ENCODE data around the gene C11orf58.

Gene C11orf58

DNA sequence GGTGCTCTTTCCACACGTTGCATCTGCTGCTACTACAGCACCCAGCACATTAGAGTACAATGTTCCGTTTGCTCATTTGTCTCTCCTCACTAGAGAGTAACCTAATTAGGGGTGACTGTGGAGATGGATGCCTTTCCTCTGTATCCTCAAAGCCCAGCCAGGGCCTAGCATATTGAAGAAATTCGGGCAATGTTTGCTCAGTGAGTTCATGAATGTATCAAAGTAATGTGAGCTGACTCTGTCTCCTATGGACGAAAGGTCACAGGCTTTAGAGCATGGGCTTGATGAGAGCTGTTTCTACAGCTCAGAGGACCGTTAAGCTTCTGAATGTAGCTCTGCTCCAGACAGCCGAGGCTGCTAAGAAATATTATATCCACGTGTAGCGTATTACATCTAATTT, 67.5 kb downstream of the C11orf58 start:
- Histone ChIP-seq H4K20me1 (ENCODE audit: control insufficient read depth, insufficient read depth, low read depth, low read length) (no peaks in the 10 kb centered on the region), H3K36me3 (ENCODE audit: control insufficient read depth, low read length) (no peaks in the 10 kb centered on the region), H3K27me3 (ENCODE audit: control insufficient read depth, low read length) (no peaks in the 10 kb centered on the region; the same call in 1 of the 2 replicates), H3K4me3 (ENCODE audit: low read length) (no peak overlapping the region), H3K4me1 (ENCODE audit: control insufficient read depth, low read length) (no peaks in the 10 kb centered on the region), H3K79me2 (ENCODE audit: control insufficient read depth, low read length) (no peaks in the 10 kb centered on the region), H3K9me2 (replicated peaks; ENCODE audit: control insufficient read depth, low read length) (no peaks in the 10 kb centered on the region), H3F3A (ENCODE audit: control insufficient read depth, insufficient read depth) (no peaks in the 10 kb centered on the region), H3K9me3 (ENCODE audit: control insufficient read depth, insufficient read depth, low read length) (no peaks in the 10 kb centered on the region), H3K4me2 (ENCODE audit: low read length) (no peak overlapping the region), H3K27ac (ENCODE audit: low read depth, low read length) (no peak overlapping the region)
- TF ChIP-seq EZH2phosphoT487 (IDR thresholded peaks at IDR 0.05; ENCODE audit: borderline replicate concordance, low read length) (no peak), CTCF (IDR thresholded peaks at IDR 0.05; ENCODE audit: low read depth, low read length, poor library complexity, severe bottlenecking) (no peak)

GRCh38 chr11:16806791-16807190, 68.3 kb downstream of the C11orf58 start:
- H3F3A ChIP-seq (ENCODE audit: control insufficient read depth, insufficient read depth), result no peaks in the 10 kb centered on the region

GRCh38 chr11:16807306-16807705, 68.9 kb downstream of the C11orf58 start:
- H3K79me2 ChIP-seq (ENCODE audit: control insufficient read depth, low read length), result no peaks in the 10 kb centered on the region
- TF ChIP-seq CTCF (IDR thresholded peaks at IDR 0.05; ENCODE audit: low read depth, low read length, poor library complexity, severe bottlenecking) (no peak), EZH2phosphoT487 (IDR thresholded peaks at IDR 0.05; ENCODE audit: borderline replicate concordance, low read length) (no peak)
- no peaks in the 10 kb centered on the region for H3K4me1 ChIP-seq (ENCODE audit: control insufficient read depth, low read length)
- no peak overlapping the region for H3K27ac ChIP-seq (ENCODE audit: low read depth, low read length)
- no peaks in the 10 kb centered on the region for H3F3A ChIP-seq (ENCODE audit: control insufficient read depth, insufficient read depth)
- no peak overlapping the region for H3K4me3 ChIP-seq (ENCODE audit: low read length)
- H3K4me2 ChIP-seq (ENCODE audit: low read length), result no peak overlapping the region
- H4K20me1 ChIP-seq (ENCODE audit: control insufficient read depth, insufficient read depth, low read depth, low read length), result no peaks in the 10 kb centered on the region
- H3K9me3 ChIP-seq (ENCODE audit: control insufficient read depth, insufficient read depth, low read length), result no peaks in the 10 kb centered on the region
- no peaks in the 10 kb centered on the region for H3K9me2 ChIP-seq (replicated peaks; ENCODE audit: control insufficient read depth, low read length)
- no peaks in the 10 kb centered on the region; the same call in 1 of the 2 replicates for H3K27me3 ChIP-seq (ENCODE audit: control insufficient read depth, low read length)
- H3K36me3 ChIP-seq (ENCODE audit: control insufficient read depth, low read length), result no peaks in the 10 kb centered on the region

More at GRCh38 chr11:16806791-16807190, 68.3 kb downstream of the C11orf58 start:
- Histone ChIP-seq H3K9me3 (ENCODE audit: control insufficient read depth, insufficient read depth, low read length) (no peaks in the 10 kb centered on the region), H4K20me1 (ENCODE audit: control insufficient read depth, insufficient read depth, low read depth, low read length) (no peaks in the 10 kb centered on the region), H3K79me2 (ENCODE audit: control insufficient read depth, low read length) (no peaks in the 10 kb centered on the region), H3K9me2 (replicated peaks; ENCODE audit: control insufficient read depth, low read length) (no peaks in the 10 kb centered on the region), H3K27me3 (ENCODE audit: control insufficient read depth, low read length) (no peaks in the 10 kb centered on the region; the same call in 1 of the 2 replicates), H3K27ac (ENCODE audit: low read depth, low read length) (no peak overlapping the region), H3K36me3 (ENCODE audit: control insufficient read depth, low read length) (no peaks in the 10 kb centered on the region), H3K4me1 (ENCODE audit: control insufficient read depth, low read length) (no peaks in the 10 kb centered on the region), H3K4me3 (ENCODE audit: low read length) (no peak overlapping the region), H3K4me2 (ENCODE audit: low read length) (no peak overlapping the region)
- TF ChIP-seq EZH2phosphoT487 (IDR thresholded peaks at IDR 0.05; ENCODE audit: borderline replicate concordance, low read length) (no peak), CTCF (IDR thresholded peaks at IDR 0.05; ENCODE audit: low read depth, low read length, poor library complexity, severe bottlenecking) (no peak)

Measured in DOHH2 (cell line).